ENCODE results near the gene MFSD8.
"Not testable (repeated sequence)": the region's sequence is repeated elsewhere in the genome, so short reads cannot be mapped to it uniquely, and the experiment has no call there.

Gene MFSD8, protein sequence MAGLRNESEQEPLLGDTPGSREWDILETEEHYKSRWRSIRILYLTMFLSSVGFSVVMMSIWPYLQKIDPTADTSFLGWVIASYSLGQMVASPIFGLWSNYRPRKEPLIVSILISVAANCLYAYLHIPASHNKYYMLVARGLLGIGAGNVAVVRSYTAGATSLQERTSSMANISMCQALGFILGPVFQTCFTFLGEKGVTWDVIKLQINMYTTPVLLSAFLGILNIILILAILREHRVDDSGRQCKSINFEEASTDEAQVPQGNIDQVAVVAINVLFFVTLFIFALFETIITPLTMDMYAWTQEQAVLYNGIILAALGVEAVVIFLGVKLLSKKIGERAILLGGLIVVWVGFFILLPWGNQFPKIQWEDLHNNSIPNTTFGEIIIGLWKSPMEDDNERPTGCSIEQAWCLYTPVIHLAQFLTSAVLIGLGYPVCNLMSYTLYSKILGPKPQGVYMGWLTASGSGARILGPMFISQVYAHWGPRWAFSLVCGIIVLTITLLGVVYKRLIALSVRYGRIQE

DNA sequence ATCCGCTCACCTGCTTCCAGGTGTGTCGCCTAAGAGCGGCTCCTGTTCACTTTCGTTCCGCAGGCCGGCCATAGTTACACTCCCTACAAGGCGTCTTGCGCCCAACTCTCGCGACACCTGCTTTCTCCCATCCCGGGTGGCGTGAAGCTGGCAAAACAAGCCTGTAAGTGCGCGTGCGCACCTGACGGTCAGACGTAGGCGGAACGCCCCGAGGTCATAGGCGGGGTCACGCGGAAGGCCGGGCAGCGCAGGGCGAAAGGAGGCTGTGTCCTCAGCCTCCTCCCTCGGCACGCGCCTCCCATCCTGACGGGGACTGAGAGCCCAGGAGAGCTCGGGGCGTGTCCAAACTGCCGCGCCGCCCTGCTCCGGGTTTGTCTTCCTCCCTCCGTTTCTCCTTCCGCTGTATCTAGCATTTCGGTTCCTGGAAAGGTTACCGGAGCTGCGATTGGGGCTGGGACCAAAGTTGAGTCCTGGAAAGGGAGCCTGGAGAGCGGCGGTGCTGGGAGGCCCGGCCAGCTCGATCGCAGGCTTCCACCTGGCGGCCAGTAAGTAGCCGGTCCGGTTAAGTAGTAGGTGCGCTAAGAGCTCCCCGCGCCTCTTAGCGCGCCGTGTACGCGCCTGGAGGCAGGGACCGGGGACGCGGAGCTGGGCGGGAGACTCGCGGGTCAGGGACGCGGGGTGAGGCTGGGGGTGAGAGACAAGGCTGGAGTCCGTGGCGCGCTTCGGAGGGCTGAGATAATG, at the start of gene MFSD8, which contains the start of gene ABHD18:
TSS of gene MFSD8 (minus strand) at position 112 of the 741 bp plus-strand sequence. CDS start at position 72, 40 bp downstream.
TSS of gene ABHD18 (plus strand) at position 345 of the 741 bp plus-strand sequence. CDS start 17,550 bp downstream, outside the sequence.
- peak; percentile 97 for DNase-seq (ENCODE audit: low read depth)

DNA sequence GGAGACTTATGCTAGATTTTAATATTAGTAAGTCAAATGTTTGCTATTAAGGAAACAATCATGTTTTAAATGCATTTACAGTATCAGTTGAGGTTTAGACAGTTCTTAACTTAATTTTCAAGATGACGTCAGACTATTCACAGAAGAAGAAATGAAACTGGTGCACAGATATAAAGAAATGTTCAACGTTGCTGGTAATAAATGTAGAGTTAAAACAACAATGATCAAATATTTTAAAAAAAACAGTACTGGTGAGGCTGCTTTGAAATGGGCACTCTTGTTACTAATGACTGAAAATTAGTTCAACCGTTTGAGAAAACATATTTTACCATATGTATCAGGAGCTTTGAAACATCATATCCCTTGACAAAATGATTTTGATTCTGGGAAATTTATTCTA, 44.5 kb upstream of the MFSD8 start:
- DNase-seq (ENCODE audit: low read depth) = no peak

DNA sequence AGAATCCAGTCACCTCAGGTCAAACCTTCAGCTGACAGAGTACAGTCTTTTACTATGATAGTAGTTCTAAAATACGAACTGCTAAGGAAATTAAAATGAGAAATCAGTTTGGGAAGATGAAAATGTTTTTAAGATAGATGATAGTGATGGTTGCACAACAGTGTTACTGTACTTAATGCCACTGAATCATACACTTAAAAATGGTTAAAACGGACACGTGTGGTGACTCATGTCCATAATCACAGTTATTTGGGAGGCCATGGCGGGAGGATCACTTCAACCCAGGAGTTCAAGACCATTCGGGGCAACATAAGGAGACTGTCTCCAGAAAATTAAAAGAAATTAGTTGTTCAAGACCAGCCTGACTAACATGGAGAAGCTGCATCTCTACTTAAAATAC, 41.6 kb upstream of the MFSD8 start:
- no peak for DNase-seq (ENCODE audit: low read depth)

DNA sequence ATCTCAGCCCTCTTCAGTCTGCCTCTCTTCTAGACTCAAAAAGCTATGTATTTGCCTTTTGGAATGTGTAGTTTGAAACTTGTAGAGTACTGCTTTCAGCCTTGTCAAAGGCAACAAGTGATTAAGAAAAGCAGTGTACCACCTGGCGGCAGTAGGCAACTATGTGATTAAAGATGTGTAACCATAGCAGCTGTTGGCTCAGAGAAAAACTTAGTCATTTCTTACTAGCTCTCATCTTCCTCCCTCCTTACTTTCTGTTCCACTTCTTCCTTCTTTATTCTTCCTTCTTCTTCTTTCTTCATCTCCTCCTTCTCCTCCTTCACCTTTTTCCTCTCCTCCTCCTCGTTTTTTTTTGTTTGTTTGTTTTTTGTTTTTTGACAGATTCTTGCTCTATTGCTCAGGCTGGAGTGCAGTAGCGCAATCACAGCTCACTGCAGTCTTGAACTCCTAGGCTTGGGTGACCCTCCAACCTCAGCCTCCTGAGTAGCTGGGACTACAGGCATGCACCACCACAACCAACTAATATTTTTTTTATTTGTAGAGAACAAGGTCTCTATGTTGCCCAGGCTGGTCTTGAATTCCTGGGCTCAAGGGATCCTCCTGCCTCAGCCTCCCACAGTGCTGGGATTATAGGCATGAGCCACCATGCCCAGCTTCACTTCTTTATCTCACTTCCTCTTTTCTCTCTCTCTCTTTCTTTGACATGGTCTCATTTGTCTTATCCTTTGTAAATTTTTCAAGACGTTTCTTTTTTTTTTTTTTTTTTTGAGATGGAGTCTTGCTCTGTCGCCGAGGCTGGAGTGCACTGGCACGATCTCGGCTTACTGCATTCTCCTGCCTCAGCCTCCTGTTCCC, 32.8 kb upstream of the MFSD8 start:
- no peak for DNase-seq (ENCODE audit: low read depth)

DNA sequence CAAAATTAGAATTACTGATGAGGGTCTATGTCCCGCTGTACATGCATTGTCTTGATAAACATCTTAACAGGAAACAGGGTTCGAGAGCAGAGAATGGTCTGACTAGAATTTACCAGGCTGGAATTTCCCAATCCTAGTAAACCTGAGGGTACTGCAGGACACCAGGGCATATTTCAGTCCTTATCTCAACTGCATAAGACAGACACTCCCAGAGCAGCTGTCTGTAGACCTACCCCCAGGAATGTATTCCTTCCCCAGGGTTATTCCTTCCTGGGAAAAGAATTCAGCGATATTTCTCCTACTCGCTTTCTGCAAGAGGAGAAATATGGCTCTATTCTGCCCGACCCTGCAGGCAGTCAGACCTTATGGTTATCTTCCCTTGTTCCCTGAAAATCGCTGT, 31.5 kb upstream of the MFSD8 start:
- DNase-seq (ENCODE audit: low read depth) = not testable (repeated sequence)

DNA sequence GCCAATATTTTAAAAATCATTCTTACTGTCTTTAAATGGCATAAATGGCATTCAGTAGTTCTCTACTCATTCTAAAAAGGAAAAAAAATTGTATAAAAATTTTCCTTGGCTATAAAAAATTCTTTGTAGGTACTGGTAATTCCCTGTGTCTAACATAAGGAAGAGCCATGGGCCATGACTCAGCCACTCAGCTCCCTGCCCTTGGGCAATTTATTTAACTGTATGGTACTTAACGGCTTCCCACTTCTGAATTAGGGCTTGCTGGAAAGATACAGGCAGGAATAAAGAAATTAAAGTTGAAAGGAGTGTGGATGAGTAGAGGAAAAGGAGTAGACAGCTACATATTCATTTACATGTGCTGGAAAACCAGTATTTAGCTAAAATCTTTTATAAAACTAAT, 30.8 kb upstream of the MFSD8 start:
- no peak for DNase-seq (ENCODE audit: low read depth)

DNA sequence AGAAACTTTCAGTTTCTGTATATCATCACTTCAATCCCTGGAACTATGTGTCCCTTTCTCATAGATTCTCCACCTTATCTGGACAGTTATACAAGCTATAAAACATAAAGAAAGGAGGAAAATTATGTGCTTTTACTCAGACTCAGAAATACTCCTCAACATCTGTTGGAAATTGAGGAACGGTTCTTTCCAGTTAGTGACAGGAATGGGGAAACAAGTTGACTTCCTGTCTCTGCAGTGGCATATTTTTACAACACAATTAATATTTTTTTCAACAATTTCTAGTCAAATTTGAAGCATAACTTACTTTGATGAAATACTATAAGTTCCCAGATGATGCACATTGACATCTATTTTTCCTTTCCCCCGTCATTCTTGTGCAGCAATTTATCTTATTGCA, 28.2 kb upstream of the MFSD8 start:
- no peak for DNase-seq (ENCODE audit: low read depth)

DNA sequence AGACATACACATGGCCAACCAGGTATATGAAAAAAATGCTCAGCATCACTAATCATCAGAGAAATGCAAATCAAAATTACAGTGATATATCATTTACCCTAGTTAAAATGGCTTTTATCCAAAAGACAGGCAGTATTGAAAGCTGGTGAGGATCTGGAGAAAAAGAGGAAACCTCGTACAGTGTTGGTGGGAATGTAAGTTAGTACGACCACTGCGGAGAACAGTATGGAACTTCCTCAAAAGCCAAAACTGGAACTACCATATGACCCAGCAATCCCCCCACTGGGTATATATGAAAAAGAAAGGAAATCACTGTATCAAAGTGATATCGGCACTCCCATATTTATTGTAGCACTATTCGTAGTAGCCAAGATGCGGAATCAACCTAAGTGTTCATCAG, 23.7 kb upstream of the MFSD8 start:
- no peak for DNase-seq (ENCODE audit: low read depth)

DNA sequence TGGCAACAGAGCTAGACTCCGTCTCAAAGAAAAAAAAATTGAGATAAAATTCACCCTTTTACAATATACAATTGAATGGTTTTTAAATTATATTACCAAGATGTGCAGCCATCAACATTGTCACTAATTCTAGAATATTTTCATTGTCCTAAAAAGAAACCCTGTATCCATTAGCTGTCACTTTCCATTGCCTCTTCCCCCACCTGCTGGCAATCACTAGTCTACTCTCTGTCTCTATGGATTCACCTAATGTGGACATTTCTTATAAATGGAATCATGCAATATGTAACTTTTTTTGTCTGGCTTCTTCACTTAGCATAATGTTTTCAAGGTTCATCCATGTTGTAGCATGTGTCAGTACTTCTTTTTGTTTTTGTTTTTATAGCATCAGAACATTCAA, 21.0 kb upstream of the MFSD8 start:
- DNase-seq (ENCODE audit: low read depth) = no peak

DNA sequence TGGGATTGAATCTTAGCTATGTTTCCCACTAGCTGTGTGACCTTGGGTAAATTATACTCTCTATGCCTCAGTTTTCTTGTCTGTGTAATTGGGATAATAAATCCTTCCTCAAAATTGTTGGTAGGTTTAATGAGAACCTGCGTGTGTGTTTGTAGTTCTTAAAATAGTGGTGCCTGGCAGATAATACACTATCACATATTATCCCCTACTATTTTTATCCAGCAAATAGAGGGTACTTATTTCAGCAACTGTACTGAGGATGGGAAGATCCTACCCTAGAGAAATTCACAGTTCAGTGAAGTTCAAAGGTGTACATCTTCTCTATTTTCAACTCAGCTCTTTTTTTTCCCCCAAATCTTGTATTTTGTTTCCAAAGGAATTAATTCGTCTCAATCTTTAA, 17.5 kb upstream of the MFSD8 start:
- DNase-seq (ENCODE audit: low read depth) = no peak

DNA sequence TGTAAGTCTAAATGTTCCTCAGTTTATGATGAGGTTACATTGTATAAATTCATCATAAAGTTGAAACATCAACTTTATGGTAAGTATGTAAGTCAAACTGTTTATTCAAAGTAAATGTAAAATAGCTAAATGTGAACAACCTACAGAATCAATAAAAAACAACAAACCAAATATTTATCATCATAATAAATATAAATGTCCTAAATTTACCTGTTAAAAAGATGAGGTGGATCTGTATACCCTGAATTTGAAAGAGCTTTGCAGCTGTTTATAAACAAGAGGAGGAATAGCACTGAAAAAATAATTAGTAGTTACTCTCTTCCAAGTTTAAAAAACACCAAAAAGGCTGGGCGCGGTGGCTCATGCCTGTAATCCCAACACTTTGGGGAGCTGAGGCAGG, 14.0 kb upstream of the MFSD8 start:
- DNase-seq (ENCODE audit: low read depth) = no peak

DNA sequence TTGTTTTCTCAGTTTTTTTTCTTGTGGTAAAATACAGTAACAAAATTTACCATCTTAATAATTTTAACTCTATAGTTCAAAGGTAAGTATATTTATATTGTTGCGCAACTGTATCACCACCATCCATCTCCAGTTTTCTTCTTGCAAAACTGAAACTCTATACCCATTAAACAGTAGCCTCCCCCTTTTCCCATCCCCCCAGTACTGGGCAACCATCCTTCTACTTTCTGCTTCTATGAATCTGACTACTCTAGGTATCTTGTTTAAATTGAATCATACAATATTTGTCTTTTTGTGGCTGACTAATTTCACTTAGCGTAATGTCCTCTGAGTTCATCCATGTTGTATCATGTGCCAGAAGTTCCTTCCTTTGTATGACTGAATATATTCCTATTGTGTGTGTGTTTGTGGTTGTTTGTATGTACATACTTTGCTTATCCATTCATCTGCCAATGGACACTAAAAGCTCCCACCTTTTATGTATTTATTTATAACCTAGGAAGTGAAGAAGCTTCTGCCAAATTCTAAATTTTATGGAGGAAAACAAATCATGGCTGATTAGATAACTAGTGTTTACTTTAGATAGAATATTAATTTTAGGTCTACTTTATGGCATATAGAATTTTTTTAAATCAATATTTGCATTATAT, 10.3 kb upstream of the MFSD8 start:
- no peak for DNase-seq (ENCODE audit: low read depth)

DNA sequence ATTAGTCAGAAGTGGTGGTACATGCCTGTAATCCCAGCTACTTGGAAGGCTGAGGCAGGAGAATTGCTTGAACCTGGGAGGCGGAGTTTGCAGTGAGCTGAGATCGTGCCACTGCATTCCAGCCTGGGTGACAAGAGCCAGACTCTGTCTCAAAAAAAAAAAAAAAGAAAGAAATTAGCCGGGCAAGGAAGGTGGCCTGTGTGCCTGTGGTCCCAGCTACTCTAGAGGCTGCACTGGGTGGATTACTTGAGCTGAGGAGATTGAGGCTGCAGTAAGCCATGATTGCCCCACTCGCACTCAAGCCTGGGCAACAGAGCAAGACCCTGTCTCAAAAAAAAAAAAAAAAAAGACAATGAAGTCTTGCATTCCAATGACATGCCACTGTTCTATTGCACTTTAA, 6.0 kb upstream of the MFSD8 start:
- not testable (repeated sequence) for DNase-seq (ENCODE audit: low read depth)

DNA sequence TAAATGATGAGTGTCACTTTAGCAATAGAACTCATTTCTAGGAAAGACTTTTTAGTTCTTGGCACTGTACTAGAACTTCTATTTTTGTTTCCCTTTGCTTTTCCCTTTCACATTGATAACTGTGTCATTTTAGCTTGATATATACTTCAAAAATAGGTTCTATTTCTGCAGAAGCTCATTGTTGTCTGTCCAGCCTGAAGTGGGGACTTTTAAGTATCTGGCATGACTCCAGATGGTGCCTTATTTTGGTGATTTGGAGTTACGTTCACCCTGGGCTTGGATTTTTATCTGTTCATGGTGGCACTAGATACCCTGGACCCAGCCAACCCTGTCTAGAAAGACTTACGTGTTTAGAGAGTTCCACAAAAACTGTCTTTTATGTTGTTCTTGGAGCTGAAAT, 3.6 kb upstream of the MFSD8 start:
- DNase-seq (ENCODE audit: low read depth) = no peak

DNA sequence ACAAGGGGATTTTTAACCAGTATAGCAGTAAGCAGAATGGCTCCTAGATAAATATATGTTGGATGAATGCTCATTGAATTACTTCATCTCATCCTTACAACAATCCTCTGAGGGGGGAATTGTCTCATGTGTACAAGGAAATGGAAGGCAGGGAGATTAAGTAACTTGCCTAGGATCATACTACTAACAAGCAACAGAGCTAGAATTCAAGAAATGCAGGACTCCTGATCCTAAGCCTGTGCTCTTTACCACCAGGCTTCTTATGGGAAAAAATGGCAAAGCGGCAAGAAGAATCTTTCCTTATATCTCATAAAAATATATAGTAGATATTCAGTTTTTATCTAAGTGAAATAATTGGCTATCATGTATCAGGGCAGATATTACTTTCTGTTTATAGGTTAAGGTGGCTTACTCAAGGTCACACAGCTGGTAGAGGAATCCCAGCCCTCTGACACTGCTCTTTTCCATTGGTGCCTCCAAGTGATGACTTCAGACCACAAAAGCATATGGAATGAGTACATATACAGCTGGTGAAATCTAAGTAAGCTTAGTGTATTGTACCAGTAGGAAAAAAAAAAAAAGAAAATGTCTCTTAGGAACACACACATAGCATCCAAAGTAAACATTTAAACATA, 2.3 kb upstream of the MFSD8 start:
- DNase-seq (ENCODE audit: low read depth) = no peak

DNA sequence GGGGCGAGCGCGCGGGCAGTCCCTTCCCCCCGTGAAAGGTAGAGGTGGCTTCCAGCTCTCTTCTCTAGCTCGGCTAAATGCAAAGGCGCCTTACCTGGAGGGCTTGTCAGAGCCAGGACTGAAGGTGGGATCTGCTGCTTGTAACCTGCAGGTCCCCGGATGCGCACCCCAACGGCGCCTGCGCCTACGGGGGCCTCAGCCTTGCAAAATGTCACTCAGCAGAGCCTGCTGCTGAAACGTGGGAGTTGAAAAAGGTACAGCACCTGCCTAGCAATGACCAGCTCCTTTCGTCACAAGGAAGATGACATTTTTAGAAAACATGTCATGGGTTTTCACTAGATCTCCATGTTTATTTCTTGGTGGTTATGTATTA, 816 bp upstream of the MFSD8 start:
- peak; percentile 55 for DNase-seq (ENCODE audit: low read depth)

DNA sequence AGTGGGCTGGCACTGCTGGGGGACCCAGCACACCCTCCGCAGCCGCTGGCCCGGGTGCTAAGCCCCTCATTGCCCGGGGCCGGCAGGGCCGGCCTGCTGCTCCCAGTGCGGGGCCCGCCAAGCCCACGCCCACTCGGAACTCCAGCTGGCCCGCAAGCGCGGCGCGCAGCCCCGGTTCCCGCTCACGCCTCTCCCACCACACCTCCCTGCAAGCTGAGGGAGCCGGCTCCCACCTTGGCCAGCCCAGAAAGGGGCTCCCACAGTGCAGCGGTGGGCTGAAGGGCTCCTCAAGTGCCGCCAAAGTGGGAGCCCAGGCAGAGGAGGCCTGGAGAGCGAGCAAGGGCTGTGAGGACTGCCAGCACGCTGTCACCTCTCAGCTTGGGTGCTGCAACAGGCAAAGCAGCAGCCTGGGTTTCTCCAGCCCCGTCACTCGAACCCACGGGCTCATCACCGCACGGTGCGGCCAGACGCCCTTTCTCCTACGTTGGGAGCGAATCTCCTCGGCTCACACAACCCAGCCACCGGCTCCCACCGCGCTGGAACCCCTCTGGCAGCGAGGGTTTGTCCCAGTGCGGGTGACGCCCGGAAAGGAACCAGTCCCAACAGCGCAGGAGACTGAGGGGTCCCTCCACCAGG, 429 bp downstream of the MFSD8 start:
- peak; percentile 6 for DNase-seq (ENCODE audit: low read depth)

DNA sequence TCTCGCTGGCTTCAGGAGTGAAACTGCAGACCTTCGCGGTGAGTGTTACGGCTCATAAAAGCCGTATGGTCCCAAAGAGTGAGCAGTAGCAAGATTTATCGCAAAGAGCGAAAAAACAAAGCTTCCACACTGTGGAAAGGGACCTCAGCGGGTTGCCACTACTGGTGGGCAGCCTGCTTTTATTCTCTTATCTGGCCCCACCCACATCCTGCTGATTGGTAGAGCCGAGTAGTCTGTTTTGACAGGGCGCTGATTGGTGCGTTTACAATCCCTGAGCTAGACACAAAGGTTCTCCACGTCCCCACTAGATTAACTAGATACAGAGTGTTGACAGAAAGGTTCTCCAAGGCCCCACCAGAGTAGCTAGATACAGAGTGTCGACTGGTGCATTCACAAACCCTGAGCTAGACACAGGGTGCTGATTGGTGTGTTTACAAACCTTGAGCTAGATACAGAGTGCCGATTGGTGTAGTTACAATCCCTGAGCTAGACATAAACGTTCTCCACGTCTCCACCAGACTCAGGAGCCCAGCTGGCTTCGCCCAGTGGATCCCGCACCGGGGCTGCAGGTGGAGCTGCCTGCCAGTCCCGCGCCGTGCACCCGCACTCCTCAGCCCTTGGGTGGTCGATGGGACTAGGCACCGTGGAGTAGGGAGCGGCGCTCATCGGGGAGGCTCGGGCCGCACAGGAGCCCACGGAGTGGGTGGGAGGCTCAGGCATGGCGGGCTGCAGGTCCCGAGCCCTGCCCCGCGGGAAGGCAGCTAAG, 1.2 kb downstream of the MFSD8 start:
- not testable (repeated sequence) for DNase-seq (ENCODE audit: low read depth)

DNA sequence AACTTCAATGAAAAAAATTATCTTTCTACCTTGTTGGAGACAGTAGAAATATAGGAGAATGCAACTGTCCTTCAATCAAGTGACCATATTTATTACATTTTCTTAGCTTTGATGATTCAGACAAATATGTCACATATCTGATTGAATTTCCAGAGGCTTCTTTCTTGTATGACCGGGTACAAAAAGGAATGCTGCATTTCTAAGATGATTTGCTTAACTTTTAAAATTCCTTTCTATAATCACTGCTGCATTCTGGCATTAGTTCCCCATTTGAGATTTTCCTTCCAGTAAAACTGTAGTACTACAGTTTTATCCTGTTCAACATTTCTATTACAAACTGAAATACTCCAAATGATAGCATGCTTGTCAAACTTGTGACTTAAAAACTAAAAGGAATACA, 5.2 kb downstream of the MFSD8 start:
- no peak for DNase-seq (ENCODE audit: low read depth)

DNA sequence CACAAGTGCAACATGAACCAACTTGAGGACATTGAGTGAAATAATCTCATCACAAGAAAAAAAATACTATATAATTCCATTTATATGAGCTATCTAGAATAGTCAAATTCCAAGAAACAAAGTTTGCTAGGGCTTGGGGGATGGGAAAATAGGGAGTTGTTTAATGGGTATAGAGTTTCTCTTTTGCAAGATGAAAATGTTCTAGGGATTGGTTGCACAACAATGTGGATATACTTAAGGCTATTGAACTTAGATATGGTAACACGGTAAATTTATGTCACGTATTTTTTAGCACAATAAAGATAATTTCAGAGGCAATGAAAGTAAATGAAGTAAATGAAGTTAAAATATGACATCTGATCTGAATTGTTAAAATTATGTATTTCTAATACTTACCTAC, 7.9 kb downstream of the MFSD8 start:
- DNase-seq (ENCODE audit: low read depth) = no peak
